HEK293 (cell line): Measurements from ENCODE around the gene QSER1.

Source experiments
- CTCF ChIA-PET: fragments of 350-600 bp; formaldehyde crosslinking; extraction: SDS; loops from one replicate; lab custom pipeline; 2021; ENCODE audit warnings: antibody characterized with exemption; lab: Yijun Ruan, JAX
- POLR2A ChIA-PET: fragments of 300-600 bp; formaldehyde crosslinking; extraction: SDS; loops from one replicate; lab custom pipeline; 2020; ENCODE audit warnings: antibody characterized with exemption, inconsistent platforms; lab: Yijun Ruan, JAX
- H3K27ac ChIP-seq: fragments of 200-500 bp; sonication (Bioruptor generic); 2 replicates; pipeline ENCODE4 v1.5.1; 2014; ENCODE audit warnings: low read depth, low read length, control low read depth, inconsistent platforms; ENCODE audit errors: extremely low read depth
- H3K36me3 ChIP-seq, 2 experiments: fragments of 200-500 bp in 1 of 2; sonication (Bioruptor generic) in 1 of 2; 1 replicate in 1 of 2; 2 replicates in 1 of 2; pipeline ENCODE4 v1.5.1; 2014 to 2017; ENCODE audit warnings: inconsistent platforms in 2 of 2, low read length in 2 of 2; ENCODE audit not compliant: control insufficient read depth in 2 of 2, insufficient read depth in 1 of 2
- H3K4me1 ChIP-seq: fragments of 200-500 bp; sonication (Bioruptor generic); 2 replicates; pipeline ENCODE4 v1.5.1; 2014; ENCODE audit warnings: mild to moderate bottlenecking, low read length, inconsistent platforms; ENCODE audit not compliant: control insufficient read depth, insufficient read depth
- H3K4me3 ChIP-seq: 2 replicates; pipeline ENCODE4 v1.5.1; 2011; ENCODE audit warnings: low read depth, mild to moderate bottlenecking, control low read depth, low read length, moderate library complexity
- H3K9me3 ChIP-seq: fragments of 200-500 bp; sonication (Bioruptor generic); 2 replicates; pipeline ENCODE4 v1.5.1; 2014; ENCODE audit warnings: low read depth, low read length, inconsistent platforms; ENCODE audit not compliant: control insufficient read depth, insufficient read depth
- HOXD13 ChIP-seq: sonication (generic); formaldehyde crosslinking; IDR thresholded peaks from 2 replicates; pipeline ENCODE4 v1.8.0; 2022; ENCODE audit warnings: missing genetic modification reagents, borderline replicate concordance
- KLF17 ChIP-seq: fragments of 450-650 bp; formaldehyde crosslinking; IDR thresholded peaks from 2 replicates; pipeline ENCODE4 v1.5.1; 2016; ENCODE audit warnings: missing biosample characterization, missing genetic modification characterization
- PRDM10 ChIP-seq: fragments of 450-650 bp; formaldehyde crosslinking; IDR thresholded peaks from 2 replicates; pipeline ENCODE4 v1.5.1; 2016; ENCODE audit warnings: missing biosample characterization, missing genetic modification characterization
- PRDM6 ChIP-seq: fragments of 450-650 bp; formaldehyde crosslinking; IDR thresholded peaks from 2 replicates; pipeline ENCODE4 v1.5.1; 2017; ENCODE audit warnings: missing biosample characterization, missing genetic modification characterization
- TSHZ1 ChIP-seq: fragments of 450-650 bp; formaldehyde crosslinking; IDR thresholded peaks from 2 replicates; pipeline ENCODE4 v1.5.1; 2016; ENCODE audit warnings: missing biosample characterization, missing genetic modification characterization, borderline replicate concordance
- ZBTB7A ChIP-seq: fragments of 450-650 bp; formaldehyde crosslinking; IDR thresholded peaks from 2 replicates; pipeline ENCODE4 v1.5.1; 2016; ENCODE audit warnings: low read depth, missing biosample characterization, missing genetic modification characterization
- ZFP3 ChIP-seq: fragments of 450-650 bp; formaldehyde crosslinking; IDR thresholded peaks from 2 replicates; pipeline ENCODE4 v1.5.1; 2016; ENCODE audit warnings: low read depth, missing biosample characterization, missing genetic modification characterization
- ZNF121 ChIP-seq: fragments of 450-650 bp; formaldehyde crosslinking; IDR thresholded peaks from 2 replicates; pipeline ENCODE4 v1.5.1; 2016; ENCODE audit warnings: missing biosample characterization, missing genetic modification characterization
- ZNF174 ChIP-seq: fragments of 450-650 bp; formaldehyde crosslinking; IDR thresholded peaks from 2 replicates; pipeline ENCODE4 v1.5.0; 2017; ENCODE audit warnings: missing biosample characterization, mild to moderate bottlenecking, missing genetic modification characterization
- ZNF248 ChIP-seq: fragments of 450-650 bp; formaldehyde crosslinking; IDR thresholded peaks from 2 replicates; pipeline ENCODE4 v1.5.1; 2017; ENCODE audit warnings: missing biosample characterization, missing genetic modification characterization
- ZNF664 ChIP-seq: fragments of 450-650 bp; formaldehyde crosslinking; IDR thresholded peaks from 2 replicates; pipeline ENCODE4 v1.5.1; 2016; ENCODE audit warnings: missing biosample characterization, missing genetic modification characterization
- ZNF692 ChIP-seq: fragments of 450-650 bp; formaldehyde crosslinking; IDR thresholded peaks from 2 replicates; pipeline ENCODE4 v1.5.1; 2016; ENCODE audit warnings: missing biosample characterization, missing genetic modification characterization

QSER1 gene

GRCh38 chr11:33021501-33021900 is 128.9 kb downstream of the QSER1 start (continued):
- TF ChIP-seq PRDM10 (tag by site-specific recombination) (no peak), ZNF664 (tag by site-specific recombination) (no peak), TSHZ1 (tag by site-specific recombination) (no peak), ZNF248 (tag by site-specific recombination) (no peak), HOXD13 (CRISPR knock-in tag) (no peak), ZNF121 (tag by site-specific recombination) (no peak), ZBTB7A (tag by site-specific recombination) (no peak), KLF17 (tag by site-specific recombination) (no peak), ZFP3 (tag by site-specific recombination) (no peak)
- TF ChIP-seq, all 188 proteins: peak for 0

- Histone ChIP-seq H3K36me3 (peaks cover 0 to 4% of the 10 kb centered on the region in 2 experiments; a peak in 1 of 3 replicates), H3K4me3 (no peak overlapping the region), H3K4me1 (no peaks in the 10 kb centered on the region), H3K27ac (no peak overlapping the region), H3K9me3 (no peaks in the 10 kb centered on the region)
- ChIA-PET POLR2A (no interaction called here), CTCF (interaction anchor here (0.7 to 1.1 kb wide), 3 partner anchors 11 to 47 kb away, joined by 3 read pairs; no protein-coding TSS in a partner anchor)
- TF ChIP-seq ZNF174 (tag by site-specific recombination) (no peak), PRDM6 (peak; percentile 42; the same call in 1 of the 2 replicates), ZNF692 (no peak)
Observed at GRCh38 chr11:33021937-33022336, 129.3 kb downstream of the QSER1 start.
